Tibial nerve (tissue), 4 donors: Measurements from ENCODE around the gene SPATA31C1.
"Not testable (repeated sequence)": the region's sequence is repeated elsewhere in the genome, so short reads cannot be mapped to it uniquely, and the experiment has no call there.

Experiments
- EP300 ChIP-seq, 2 donors: sonication (generic); formaldehyde crosslinking; IDR thresholded peaks; one replicate each; pipeline ENCODE4 v1.6.1; 2017; ENCODE audit warnings: antibody characterized with exemption in 2 of 2, mild to moderate bottlenecking in 1 of 2
- POLR2A ChIP-seq, 2 donors: fragments of 450-650 bp; IDR thresholded peaks; one replicate each; pipeline ENCODE4 v1.6.1; 2017; ENCODE audit warnings: antibody characterized with exemption in 2 of 2, mild to moderate bottlenecking in 2 of 2, moderate library complexity in 2 of 2
- TF ChIP-seq, protein P1 (sequence below), 5 experiments: fragments of 200-600 bp in 3 of 5; fragments of 450-650 bp in 2 of 5; sonication (generic) in 3 of 5; IDR thresholded peaks; one replicate each; pipeline ENCODE4 v1.5.1; 2016 to 2019; ENCODE audit warnings: antibody characterized with exemption in 5 of 5, mild to moderate bottlenecking in 3 of 5, moderate library complexity in 2 of 5

DNA sequence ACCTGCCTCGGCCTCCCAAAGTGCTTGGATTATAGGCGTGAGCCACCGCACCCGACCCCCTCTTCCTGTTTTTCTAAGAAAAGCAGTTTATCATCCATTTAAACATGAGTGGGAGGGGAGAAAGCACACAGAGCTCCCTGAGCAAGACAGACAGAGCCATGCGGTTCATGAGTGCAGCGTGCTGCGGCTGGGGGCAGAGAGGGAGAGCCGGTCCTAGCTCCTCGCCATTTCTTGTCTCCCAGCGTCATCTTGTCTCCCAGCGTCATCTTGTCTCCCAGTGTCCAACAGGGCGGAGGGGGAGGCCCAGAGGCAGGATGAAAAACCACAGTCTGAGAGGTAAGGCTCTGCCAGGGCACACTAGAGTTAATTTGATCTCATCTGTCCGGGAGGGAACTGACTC lies 1.3 kb downstream of the SPATA31C1 start:
- TF ChIP-seq, protein P1, sequence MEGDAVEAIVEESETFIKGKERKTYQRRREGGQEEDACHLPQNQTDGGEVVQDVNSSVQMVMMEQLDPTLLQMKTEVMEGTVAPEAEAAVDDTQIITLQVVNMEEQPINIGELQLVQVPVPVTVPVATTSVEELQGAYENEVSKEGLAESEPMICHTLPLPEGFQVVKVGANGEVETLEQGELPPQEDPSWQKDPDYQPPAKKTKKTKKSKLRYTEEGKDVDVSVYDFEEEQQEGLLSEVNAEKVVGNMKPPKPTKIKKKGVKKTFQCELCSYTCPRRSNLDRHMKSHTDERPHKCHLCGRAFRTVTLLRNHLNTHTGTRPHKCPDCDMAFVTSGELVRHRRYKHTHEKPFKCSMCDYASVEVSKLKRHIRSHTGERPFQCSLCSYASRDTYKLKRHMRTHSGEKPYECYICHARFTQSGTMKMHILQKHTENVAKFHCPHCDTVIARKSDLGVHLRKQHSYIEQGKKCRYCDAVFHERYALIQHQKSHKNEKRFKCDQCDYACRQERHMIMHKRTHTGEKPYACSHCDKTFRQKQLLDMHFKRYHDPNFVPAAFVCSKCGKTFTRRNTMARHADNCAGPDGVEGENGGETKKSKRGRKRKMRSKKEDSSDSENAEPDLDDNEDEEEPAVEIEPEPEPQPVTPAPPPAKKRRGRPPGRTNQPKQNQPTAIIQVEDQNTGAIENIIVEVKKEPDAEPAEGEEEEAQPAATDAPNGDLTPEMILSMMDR (IDR thresholded peaks at IDR 0.05), result not testable (repeated sequence)
- not testable (repeated sequence) for TF ChIP-seq POLR2A, EP300 (IDR thresholded peaks at IDR 0.05)
